HG02938 (cell line): Measurements from ENCODE around the gene ABCC4.

Experiments
- ATAC-seq: cut with Tn5 transposase; IDR thresholded peaks from one replicate; pipeline ENCODE4 v1.9.1; 2021; ENCODE audit warnings: mild to moderate bottlenecking, moderate library complexity; ENCODE audit not compliant: unreplicated experiment

ABCC4 gene

GRCh38 chr13:95301183-95301967, at the start of gene ABCC4:
Gene ABCC4, minus strand, starts transcription at chr13:95301451. Its CDS starts 137 bp downstream, at chr13:95301314.
- peak; percentile 76 for ATAC-seq

- ATAC-seq = no peak
Measured at GRCh38 chr13:95349267-95349666, 48.0 kb upstream of the ABCC4 start.

- ATAC-seq = no peak
Measured at GRCh38 chr13:95343944-95344343, 42.7 kb upstream of the ABCC4 start.

GRCh38 chr13:95341441-95341840, 40.2 kb upstream of the ABCC4 start:
- no peak for ATAC-seq

GRCh38 chr13:95338905-95339304, 37.7 kb upstream of the ABCC4 start:
- no peak for ATAC-seq

GRCh38 chr13:95337597-95337996, 36.3 kb upstream of the ABCC4 start:
- ATAC-seq = no peak

GRCh38 chr13:95335667-95336066, 34.4 kb upstream of the ABCC4 start:
- ATAC-seq = no peak

- ATAC-seq = no peak
Measured at GRCh38 chr13:95328386-95328785, 27.1 kb upstream of the ABCC4 start.

GRCh38 chr13:95327190-95327589, 25.9 kb upstream of the ABCC4 start:
- no peak for ATAC-seq

- no peak for ATAC-seq
Measured at GRCh38 chr13:95326695-95327094, 25.4 kb upstream of the ABCC4 start.

GRCh38 chr13:95325485-95325884, 24.2 kb upstream of the ABCC4 start:
- no peak for ATAC-seq

- no peak for ATAC-seq
Measured at GRCh38 chr13:95323930-95324662, 22.8 kb upstream of the ABCC4 start.

GRCh38 chr13:95319551-95320274, 18.5 kb upstream of the ABCC4 start:
- ATAC-seq = no peak

- ATAC-seq = no peak
Measured at GRCh38 chr13:95317039-95317989, 16.1 kb upstream of the ABCC4 start.

GRCh38 chr13:95315752-95316151, 14.5 kb upstream of the ABCC4 start:
- no peak for ATAC-seq

- ATAC-seq = no peak
Measured at GRCh38 chr13:95307507-95307906, 6.3 kb upstream of the ABCC4 start.

GRCh38 chr13:95304453-95304852, 3.2 kb upstream of the ABCC4 start:
- ATAC-seq = no peak

GRCh38 chr13:95301968-95302393, 730 bp upstream of the ABCC4 start:
- ATAC-seq = no peak

GRCh38 chr13:95300625-95301182, 547 bp downstream of the ABCC4 start:
- ATAC-seq = peak; percentile 34

GRCh38 chr13:95298971-95299621, 2.2 kb downstream of the ABCC4 start:
- ATAC-seq = no peak
